NT2/D1 (cell line): ENCODE data around the gene YPEL2.

ENCODE experiments used
- DNase-seq: peaks from one replicate; pipeline ENCODE4 v3.0.0-alpha.2; 2011; ENCODE audit warnings: low read depth, low spot score
- H3K27me3 ChIP-seq: 2 replicates; pipeline ENCODE4 v1.6.0; 2011; ENCODE audit warnings: mild to moderate bottlenecking; ENCODE audit not compliant: insufficient read length, insufficient read depth
- H3K36me3 ChIP-seq: 2 replicates; pipeline ENCODE4 v1.6.1; 2011; ENCODE audit warnings: mild to moderate bottlenecking, low read length, mixed read lengths; ENCODE audit not compliant: insufficient read depth, insufficient read length
- H3K4me1 ChIP-seq: 2 replicates; pipeline ENCODE4 v1.5.1; 2011; ENCODE audit not compliant: insufficient read depth, insufficient read length
- H3K4me3 ChIP-seq: 2 replicates; pipeline ENCODE4 v1.5.1; 2011; ENCODE audit warnings: low read depth; ENCODE audit not compliant: insufficient read length
- H3K9ac ChIP-seq: 2 replicates; pipeline ENCODE4 v1.6.0; 2011; ENCODE audit warnings: low read depth; ENCODE audit not compliant: insufficient read length
- H3K9me3 ChIP-seq: 2 replicates; pipeline ENCODE4 v1.5.1; 2011; ENCODE audit warnings: mild to moderate bottlenecking, low read length; ENCODE audit not compliant: insufficient read depth
- SUZ12 ChIP-seq: IDR thresholded peaks from 2 replicates; pipeline ENCODE4 v1.6.1; 2011; ENCODE audit not compliant: insufficient read length, insufficient read depth; ENCODE audit errors: extremely low read depth
- YY1 ChIP-seq: IDR thresholded peaks from 2 replicates; pipeline ENCODE4 v1.6.1; 2011; ENCODE audit not compliant: insufficient read length, insufficient read depth
- ZNF274 ChIP-seq: IDR thresholded peaks from 2 replicates; pipeline ENCODE4 v1.6.1; 2011; ENCODE audit warnings: mild to moderate bottlenecking, low read depth, low read length

Gene YPEL2

DNA sequence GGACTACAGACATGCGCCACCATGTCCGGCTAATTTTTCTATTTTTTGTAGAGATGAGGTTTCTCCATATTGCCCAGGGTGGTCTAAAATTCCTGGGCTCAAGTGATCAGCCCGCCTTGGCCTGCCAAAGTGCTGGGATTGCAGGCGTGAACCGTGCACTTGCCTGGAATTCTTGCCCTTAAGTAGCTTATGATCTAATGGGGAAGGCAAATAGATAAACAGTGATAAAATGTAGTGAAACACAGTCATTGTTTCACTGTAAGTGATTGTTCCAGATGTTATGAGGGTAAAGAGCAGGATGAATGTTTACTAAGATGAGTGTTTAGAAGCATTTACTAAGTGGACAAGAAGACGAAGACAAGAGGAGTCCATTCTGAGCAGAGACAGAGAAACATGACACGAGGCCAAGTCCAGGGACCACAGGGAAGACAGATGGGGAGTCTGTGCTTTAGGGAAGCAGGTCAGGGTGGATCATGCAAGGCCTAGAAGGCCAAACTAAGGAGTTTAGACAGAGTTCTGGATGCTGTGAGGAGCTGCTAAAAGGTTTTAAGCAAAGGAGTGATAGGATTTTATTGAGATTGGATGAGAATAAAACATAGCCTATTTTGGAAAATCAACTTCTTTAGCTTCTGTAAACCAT, 36.9 kb downstream of the YPEL2 start:
- H3K4me3 ChIP-seq: no peak overlapping the region
- peaks cover 16% of the 10 kb centered on the region for H3K4me1 ChIP-seq
- H3K9ac ChIP-seq: no peak overlapping the region
- no peaks in the 10 kb centered on the region for H3K9me3 ChIP-seq
- H3K27me3 ChIP-seq: no peaks in the 10 kb centered on the region
- no peak for DNase-seq
- no peaks in the 10 kb centered on the region for H3K36me3 ChIP-seq
- TF ChIP-seq SUZ12: no peak
- no peak for TF ChIP-seq ZNF274
- TF ChIP-seq YY1: no peak

GRCh38 chr17:59369031-59369975, 37.8 kb downstream of the YPEL2 start:
- no peak overlapping the region for H3K4me3 ChIP-seq
- no peak overlapping the region for H3K9ac ChIP-seq
- H3K27me3 ChIP-seq: no peaks in the 10 kb centered on the region
- peaks cover 13% of the 10 kb centered on the region for H3K4me1 ChIP-seq
- no peak for DNase-seq
- TF ChIP-seq YY1 (no peak), SUZ12 (no peak), ZNF274 (no peak)
- H3K9me3 ChIP-seq: no peaks in the 10 kb centered on the region
- H3K36me3 ChIP-seq: no peaks in the 10 kb centered on the region

GRCh38 chr17:59370593-59371299, 39.3 kb downstream of the YPEL2 start:
- no peak for DNase-seq
- H3K4me1 ChIP-seq: peaks cover 6% of the 10 kb centered on the region
- no peak overlapping the region for H3K4me3 ChIP-seq
- H3K9ac ChIP-seq: no peak overlapping the region
- no peaks in the 10 kb centered on the region for H3K9me3 ChIP-seq
- H3K36me3 ChIP-seq: no peaks in the 10 kb centered on the region
- H3K27me3 ChIP-seq: no peaks in the 10 kb centered on the region
- no peak for TF ChIP-seq YY1
- no peak for TF ChIP-seq SUZ12
- no peak for TF ChIP-seq ZNF274

- H3K9ac ChIP-seq: no peak overlapping the region
- no peaks in the 10 kb centered on the region for H3K36me3 ChIP-seq
- TF ChIP-seq YY1 (no peak), ZNF274 (no peak), SUZ12 (no peak)
- no peak overlapping the region for H3K4me3 ChIP-seq
- H3K27me3 ChIP-seq: no peaks in the 10 kb centered on the region
- no peaks in the 10 kb centered on the region for H3K9me3 ChIP-seq
- DNase-seq: no peak
- peaks cover 6% of the 10 kb centered on the region for H3K4me1 ChIP-seq
Measured at GRCh38 chr17:59371416-59372100, 40.1 kb downstream of the YPEL2 start.

DNA sequence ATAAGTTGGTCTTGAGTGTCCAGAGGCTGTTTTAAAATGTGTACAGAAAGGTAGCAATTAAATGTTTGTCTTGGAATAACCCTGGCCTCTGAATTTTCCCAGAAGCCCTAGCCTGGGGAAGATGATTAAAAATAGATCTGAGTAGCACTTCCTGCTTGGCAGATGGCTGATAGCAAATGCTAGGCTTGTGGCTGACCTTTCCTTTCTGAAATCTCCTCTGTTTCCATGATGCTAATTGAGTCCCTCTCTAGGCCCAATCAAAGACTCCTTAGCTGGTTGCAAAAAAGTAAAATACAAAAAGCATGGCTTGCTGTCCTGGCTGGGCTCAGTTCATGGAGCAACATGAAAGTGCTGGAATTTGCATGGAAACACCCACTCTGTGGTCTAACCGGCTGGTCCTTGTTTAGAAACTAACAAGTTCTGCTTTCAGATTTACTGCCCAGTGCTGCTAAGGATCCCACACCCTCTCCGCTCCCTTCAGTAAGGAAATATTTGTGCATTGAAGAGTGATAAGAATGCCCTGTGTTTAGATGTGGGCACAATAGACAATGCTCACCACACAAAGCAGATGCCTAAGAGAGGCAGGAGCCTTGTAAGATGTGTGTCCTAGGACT, 40.8 kb downstream of the YPEL2 start:
- no peak overlapping the region for H3K4me3 ChIP-seq
- H3K4me1 ChIP-seq: peaks cover 6% of the 10 kb centered on the region
- no peaks in the 10 kb centered on the region for H3K9me3 ChIP-seq
- no peaks in the 10 kb centered on the region for H3K36me3 ChIP-seq
- TF ChIP-seq SUZ12: no peak
- no peak for TF ChIP-seq YY1
- TF ChIP-seq ZNF274: no peak
- DNase-seq: no peak
- no peaks in the 10 kb centered on the region for H3K27me3 ChIP-seq
- H3K9ac ChIP-seq: no peak overlapping the region

DNA sequence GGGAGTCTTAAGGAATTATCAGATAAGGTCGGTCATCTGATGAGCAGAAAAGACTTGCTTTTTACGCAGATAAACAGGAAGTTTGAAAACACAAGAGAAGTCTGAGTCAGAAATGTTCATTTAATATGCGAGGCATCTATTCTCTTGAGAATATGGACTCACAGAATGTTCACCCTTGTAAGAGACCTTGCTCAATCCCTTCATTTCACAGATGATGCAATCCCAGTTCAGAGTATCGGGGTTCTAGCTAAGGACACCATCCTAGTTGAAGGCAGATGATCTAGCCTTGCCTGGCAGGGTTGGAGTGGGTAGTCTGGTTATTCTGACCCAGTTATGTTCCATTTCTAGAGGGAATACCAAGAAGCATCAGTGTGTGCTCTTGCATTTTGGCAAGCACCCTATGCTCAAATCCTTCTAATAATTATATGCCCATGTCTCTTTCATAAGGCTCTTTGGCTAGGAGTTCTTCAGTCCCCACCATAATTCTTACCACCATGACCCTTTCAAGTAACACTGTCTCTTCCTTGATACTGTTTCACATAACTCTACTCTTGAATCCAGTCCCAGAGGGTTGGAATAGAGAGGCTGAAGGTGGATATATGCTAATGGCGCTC, 42.5 kb downstream of the YPEL2 start:
- H3K36me3 ChIP-seq: no peaks in the 10 kb centered on the region
- no peak overlapping the region for H3K9ac ChIP-seq
- no peak for DNase-seq
- H3K4me3 ChIP-seq: no peak overlapping the region
- H3K9me3 ChIP-seq: no peaks in the 10 kb centered on the region
- TF ChIP-seq YY1: no peak
- TF ChIP-seq ZNF274: no peak
- no peak for TF ChIP-seq SUZ12
- H3K27me3 ChIP-seq: no peaks in the 10 kb centered on the region
- H3K4me1 ChIP-seq: peaks cover 7% of the 10 kb centered on the region
